Smooth muscle cell (in vitro differentiated cells): ENCODE results near the gene STXBP5L. TPM values are rescaled to one million over a fixed set of nuclear protein-coding genes. Genes with fewer than 3 reads are reported as not detected.
"Not testable (repeated sequence)": the region's sequence is repeated elsewhere in the genome, so short reads cannot be mapped to it uniquely, and the experiment has no call there.

Experiments used
- DNase-seq: peaks from one replicate; lab custom pipeline; 2025; ENCODE audit not compliant: unreplicated experiment; lab: John Stamatoyannopoulos, UW
- H2AFZ ChIP-seq: fragments of 200-600 bp; sonication (generic); 2 replicates; pipeline ENCODE4 v1.6.0; 2016; ENCODE audit warnings: antibody characterized with exemption, low read depth, mild to moderate bottlenecking
- H3F3A ChIP-seq: fragments of 200-600 bp; sonication (generic); 2 replicates; pipeline ENCODE4 v1.6.0; 2017; ENCODE audit warnings: antibody characterized with exemption, low read depth
- H3K27ac ChIP-seq: fragments of 200-600 bp; sonication (generic); 2 replicates; pipeline ENCODE4 v1.5.1; 2016; ENCODE audit warnings: low read depth, mild to moderate bottlenecking
- H3K27me3 ChIP-seq: fragments of 200-600 bp; sonication (generic); 2 replicates; pipeline ENCODE4 v1.6.1; 2016; ENCODE audit warnings: low read depth, mild to moderate bottlenecking
- H3K36me3 ChIP-seq: fragments of 200-600 bp; sonication (generic); 2 replicates; pipeline ENCODE4 v1.5.1; 2016; ENCODE audit warnings: low read depth
- H3K4me1 ChIP-seq: fragments of 200-600 bp; sonication (generic); 2 replicates; pipeline ENCODE4 v1.5.1; 2016; ENCODE audit warnings: low read depth
- H3K4me2 ChIP-seq: fragments of 200-600 bp; sonication (generic); 2 replicates; pipeline ENCODE4 v1.6.0; 2016; ENCODE audit warnings: mild to moderate bottlenecking
- H3K4me3 ChIP-seq: fragments of 200-600 bp; sonication (generic); 2 replicates; pipeline ENCODE4 v1.5.1; 2016; ENCODE audit warnings: mild to moderate bottlenecking
- H3K79me2 ChIP-seq: fragments of 200-600 bp; sonication (generic); 2 replicates; pipeline ENCODE4 v1.6.0; 2016; ENCODE audit warnings: low read depth, mild to moderate bottlenecking
- H3K9ac ChIP-seq: fragments of 200-600 bp; sonication (generic); 2 replicates; pipeline ENCODE4 v1.6.0; 2016; ENCODE audit warnings: low read depth
- H3K9me3 ChIP-seq: fragments of 200-600 bp; sonication (generic); replicated peaks from 2 replicates; pipeline ENCODE4 v1.5.1; 2016; ENCODE audit warnings: low read depth
- H4K20me1 ChIP-seq: fragments of 200-600 bp; sonication (generic); 2 replicates; pipeline ENCODE4 v1.6.0; 2016; ENCODE audit warnings: low read depth
- CTCF ChIP-seq: fragments of 200-600 bp; sonication (generic); IDR thresholded peaks from 2 replicates; pipeline ENCODE4 v1.5.1; 2017; ENCODE audit warnings: borderline replicate concordance, mild to moderate bottlenecking, antibody characterized with exemption; ENCODE audit not compliant: insufficient read depth, poor library complexity, severe bottlenecking
- WGBS: methylation state at CpG from one replicate; pipeline ENCODE4 v1.1.7; 2016; ENCODE audit warnings: low lambda C conversion rate; 5-methylcytosine and 5-hydroxymethylcytosine counted together
- polyA plus RNA-seq: library from polyadenylated mRNA; unstranded; fragments of >200 nt; fragmentation: Nextera tagmentation; extraction: Ambion mirVana; gene quantifications from 2 replicates; pipeline ENCODE4 v1.2.1, GENCODE V29; 2016
- total RNA-seq: library from RNA; depleted of rRNA; stranded (reverse); fragments of >200 nt; gene quantifications from 2 replicates; pipeline ENCODE4 v1.2.3, GENCODE V29; 2014

STXBP5L gene
- total and polyA plus RNA-seq, 2 experiments from 2014 or later: 3.3 to 10.3 TPM

GRCh38 chr3:121202573-121202972 lies 294.6 kb downstream of the STXBP5L start:
- Histone ChIP-seq H3K27ac (no peak overlapping the region), H3K4me3 (no peak overlapping the region), H3K27me3 (no peaks in the 10 kb centered on the region), H2AFZ (no peak overlapping the region), H3F3A (no peaks in the 10 kb centered on the region), H3K79me2 (no peaks in the 10 kb centered on the region), H3K9me3 (peaks cover 7% of the 10 kb centered on the region), H4K20me1 (no peaks in the 10 kb centered on the region), H3K9ac (no peak overlapping the region), H3K4me1 (no peaks in the 10 kb centered on the region), H3K4me2 (no peak overlapping the region), H3K36me3 (no peaks in the 10 kb centered on the region)
- no peak for TF ChIP-seq CTCF
- no peak for DNase-seq

DNA sequence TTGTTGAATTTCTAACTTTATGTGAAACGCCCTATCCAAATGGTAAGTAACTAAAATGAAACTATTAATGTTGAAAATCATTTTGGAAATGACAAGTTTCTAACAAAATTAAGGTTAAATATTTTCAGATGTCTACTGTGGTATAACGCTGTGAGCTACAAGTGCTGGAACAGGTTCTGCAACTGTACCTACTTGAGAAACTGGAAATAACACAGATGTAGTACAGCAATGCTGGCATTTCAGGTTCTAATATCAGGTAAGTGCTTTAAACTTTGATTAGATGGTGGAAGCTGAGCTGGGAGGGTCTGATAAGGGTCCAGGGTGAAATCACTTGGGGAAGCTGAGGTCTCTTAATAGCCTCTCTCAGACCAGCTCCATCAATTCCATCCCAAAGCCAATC lies 315.1 kb downstream of the STXBP5L start:
- no peaks in the 10 kb centered on the region for H4K20me1 ChIP-seq
- no peaks in the 10 kb centered on the region for H3K79me2 ChIP-seq
- no peak overlapping the region for H3K4me3 ChIP-seq

GRCh38 chr3:121228971-121229370 lies 321.0 kb downstream of the STXBP5L start:
- Histone ChIP-seq H3K36me3 (no peaks in the 10 kb centered on the region), H4K20me1 (no peaks in the 10 kb centered on the region), H3K9ac (no peak overlapping the region), H2AFZ (no peak overlapping the region), H3K27me3 (no peaks in the 10 kb centered on the region), H3K4me3 (no peak overlapping the region), H3K27ac (no peak overlapping the region), H3K4me1 (no peaks in the 10 kb centered on the region), H3K4me2 (no peak overlapping the region), H3K9me3 (no peaks in the 10 kb centered on the region), H3F3A (no peaks in the 10 kb centered on the region), H3K79me2 (no peaks in the 10 kb centered on the region)
- DNase-seq: no peak
- 96% methylated on average over 1 of the region's 1 CpG for WGBS
- TF ChIP-seq CTCF: no peak

More for the DNA sequence above, 315.1 kb downstream of the STXBP5L start:
- no peak overlapping the region for H3K9ac ChIP-seq
- no peak overlapping the region for H2AFZ ChIP-seq
- no peak overlapping the region for H3K4me2 ChIP-seq
- 85% methylated on average over 2 of the region's 2 CpGs for WGBS
- no peaks in the 10 kb centered on the region for H3K27me3 ChIP-seq
- TF ChIP-seq CTCF: no peak
- H3K4me1 ChIP-seq: no peaks in the 10 kb centered on the region
- no peaks in the 10 kb centered on the region for H3F3A ChIP-seq
- no peak for DNase-seq
- H3K36me3 ChIP-seq: no peaks in the 10 kb centered on the region
- H3K27ac ChIP-seq: no peak overlapping the region
- no peaks in the 10 kb centered on the region for H3K9me3 ChIP-seq

DNA sequence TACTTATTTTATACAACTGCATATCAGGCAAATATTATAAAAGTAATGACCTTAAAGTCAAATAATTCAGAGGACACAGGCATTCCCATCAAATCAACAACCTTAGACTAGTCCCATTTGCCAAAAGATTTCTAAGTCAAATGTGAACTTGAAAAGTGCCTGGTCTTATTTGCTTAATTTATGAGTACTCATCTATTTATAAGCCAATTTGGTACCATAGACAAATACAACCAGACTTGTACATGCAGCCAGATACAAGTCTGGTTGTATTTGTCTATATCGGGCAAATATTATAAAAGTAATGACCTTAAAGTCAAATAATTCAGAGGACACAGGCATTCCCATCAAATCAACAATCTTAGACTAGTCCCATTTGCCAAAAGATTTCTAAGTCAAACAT lies 322.2 kb downstream of the STXBP5L start:
- DNase-seq, H3K79me2 ChIP-seq, H3F3A ChIP-seq, H3K27ac ChIP-seq, H3K4me3 ChIP-seq, H4K20me1 ChIP-seq, H3K9me3 ChIP-seq, H3K4me1 ChIP-seq, H3K9ac ChIP-seq, H3K36me3 ChIP-seq, H3K4me2 ChIP-seq, H2AFZ ChIP-seq, H3K27me3 ChIP-seq: not testable (repeated sequence)
- WGBS: 97% methylated on average over 1 of the region's 1 CpG
